Activated T-helper 1 cell treated with anti-CD3 and anti-CD28 coated beads, Interleukin-12 subunit alpha, Interleukin-12 subunit beta, Interleukin-2, Interleukin-4 antibody, amounts not matched to agents 30 ng/mL and 10 ng/mL and 1 ng/mL, durations not matched to agents 14 hours and 24 hours and 36 hours (primary cell): Measurements from ENCODE around the gene CUTA. TPM values are rescaled to one million over a fixed set of nuclear protein-coding genes. Genes with fewer than 3 reads are reported as not detected.
"Not testable (repeated sequence)": the region's sequence is repeated elsewhere in the genome, so short reads cannot be mapped to it uniquely, and the experiment has no call there.

Experiments
- DNase-seq: peaks from one replicate; pipeline ENCODE4 v3.0.0; 2021; ENCODE audit warnings: low spot score
- H3K27ac Mint-ChIP-seq: one replicate; pipeline ENCODE4 v1.8.0; 2021; ENCODE audit warnings: mild to moderate bottlenecking, mixed read lengths
- H3K27me3 Mint-ChIP-seq: one replicate; pipeline ENCODE4 v1.8.0; 2022; ENCODE audit warnings: mild to moderate bottlenecking, moderate library complexity, mixed read lengths; ENCODE audit not compliant: insufficient read depth
- H3K36me3 Mint-ChIP-seq: one replicate; pipeline ENCODE4 v1.8.0; 2021; ENCODE audit warnings: low read depth, mixed read lengths
- H3K4me1 Mint-ChIP-seq: one replicate; pipeline ENCODE4 v1.8.0; 2021; ENCODE audit warnings: low read depth, mixed read lengths
- H3K4me3 Mint-ChIP-seq: one replicate; pipeline ENCODE4 v1.8.0; 2021; ENCODE audit warnings: mild to moderate bottlenecking, moderate library complexity, mixed read lengths
- H3K9me3 Mint-ChIP-seq: one replicate; pipeline ENCODE4 v1.8.0; 2021; ENCODE audit warnings: mixed read lengths
- intact Hi-C: fragments of 100-400 bp; cut with micrococcal nuclease; formaldehyde crosslinking; loops from one replicate; pipeline ENCODE4 v1.15.1; 2024
- total RNA-seq: library from RNA; stranded (reverse); gene quantifications from 2 replicates; pipeline ENCODE4 v1.2.3, GENCODE V29; 2022

CUTA gene
- total RNA-seq, 1 donor from 2014 or later = 131 TPM

DNA sequence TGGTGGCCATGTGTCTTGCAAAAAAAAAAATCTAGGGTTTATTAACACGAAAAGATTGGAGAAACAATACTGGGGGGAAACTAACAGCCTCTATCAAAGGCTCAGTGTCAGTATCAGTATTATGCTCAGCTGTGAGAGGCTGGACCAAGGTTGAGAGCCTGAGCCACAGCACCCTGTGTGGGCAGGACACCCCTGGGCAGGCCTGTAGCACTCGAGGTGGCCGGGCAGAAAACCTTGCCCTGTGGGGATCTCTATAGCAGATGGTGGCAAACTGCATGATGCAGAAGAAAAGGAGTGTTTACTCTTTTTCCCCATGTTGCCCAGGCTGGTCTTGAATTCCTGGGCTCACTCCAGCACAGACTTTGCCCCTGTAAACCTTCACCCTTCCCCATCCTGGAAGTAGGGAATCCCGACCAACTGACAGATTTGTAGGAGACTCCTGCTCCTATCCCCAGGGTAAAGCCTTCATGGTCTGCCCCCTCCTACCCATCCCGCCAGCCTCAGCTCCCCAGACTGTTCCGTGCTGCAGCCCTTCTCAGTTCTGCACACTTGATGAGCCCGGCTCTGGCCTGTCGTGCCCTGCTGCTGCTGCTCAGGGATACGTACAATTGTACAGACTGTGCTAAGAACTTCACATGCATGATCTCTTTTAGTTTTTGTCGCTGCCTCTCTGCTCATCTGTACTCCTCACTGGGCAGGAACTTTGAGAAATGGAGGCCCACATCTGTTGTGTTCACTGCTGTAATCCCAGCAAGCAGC lies 34.3 kb downstream of the CUTA start:
- H3K4me1 Mint-ChIP-seq = no peaks in the 10 kb centered on the region
- H3K27ac Mint-ChIP-seq = no peak overlapping the region
- no peak for DNase-seq
- H3K9me3 Mint-ChIP-seq = no peaks in the 10 kb centered on the region
- no peak overlapping the region for H3K4me3 Mint-ChIP-seq
- H3K36me3 Mint-ChIP-seq = no peaks in the 10 kb centered on the region
- intact Hi-C loops = no loop called here
- H3K27me3 Mint-ChIP-seq = peaks cover 3% of the 10 kb centered on the region

DNA sequence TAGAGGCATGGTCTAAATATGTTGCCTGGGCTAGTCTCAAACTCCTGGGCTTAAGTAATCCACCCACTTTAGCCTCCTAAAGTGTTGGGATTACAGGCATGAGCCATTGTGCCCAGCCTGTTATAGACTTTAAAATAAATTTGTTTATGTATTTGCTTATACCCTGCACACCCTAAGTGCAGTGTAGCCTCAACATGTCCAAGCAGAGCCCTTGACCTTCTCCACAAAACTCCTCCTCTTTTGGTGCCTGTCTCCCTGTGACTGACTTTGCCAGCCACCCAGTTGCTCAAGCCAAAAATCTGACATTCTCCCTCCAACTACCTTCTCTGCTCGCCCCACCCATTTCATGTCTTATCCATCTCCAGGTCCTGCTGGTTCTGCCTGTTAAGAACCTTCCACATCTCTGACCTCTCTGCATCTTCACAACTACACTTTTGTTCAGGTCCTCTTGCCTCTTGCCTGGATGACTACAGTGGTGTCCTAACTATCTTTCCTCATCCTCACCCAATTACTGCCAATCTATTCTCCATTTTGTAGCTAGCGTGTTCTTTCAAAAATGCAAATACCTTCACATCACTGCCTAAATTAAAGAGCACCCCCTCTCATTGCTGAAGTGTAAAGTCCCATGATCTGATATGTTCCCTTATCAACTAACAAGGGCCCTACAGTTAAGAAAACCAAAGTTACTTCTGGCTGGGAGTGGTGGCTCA lies 37.5 kb downstream of the CUTA start:
- intact Hi-C loops = no loop called here
- H3K9me3 Mint-ChIP-seq = no peaks in the 10 kb centered on the region
- DNase-seq = no peak
- H3K4me1 Mint-ChIP-seq = no peaks in the 10 kb centered on the region
- H3K27ac Mint-ChIP-seq = no peak overlapping the region
- no peaks in the 10 kb centered on the region for H3K36me3 Mint-ChIP-seq
- peaks cover 4% of the 10 kb centered on the region for H3K27me3 Mint-ChIP-seq
- no peak overlapping the region for H3K4me3 Mint-ChIP-seq

- H3K4me1 Mint-ChIP-seq, H3K36me3 Mint-ChIP-seq, H3K9me3 Mint-ChIP-seq, DNase-seq, intact Hi-C loops, H3K4me3 Mint-ChIP-seq, H3K27me3 Mint-ChIP-seq, H3K27ac Mint-ChIP-seq: not testable (repeated sequence)
Measured at GRCh38 chr6:33379184-33379583, 38.7 kb downstream of the CUTA start.

GRCh38 chr6:33377171-33377570 lies 40.7 kb downstream of the CUTA start:
- peaks cover 4% of the 10 kb centered on the region for H3K4me1 Mint-ChIP-seq
- H3K27ac Mint-ChIP-seq = no peak overlapping the region
- H3K36me3 Mint-ChIP-seq = no peaks in the 10 kb centered on the region
- intact Hi-C loops = no loop called here
- no peak for DNase-seq
- no peaks in the 10 kb centered on the region for H3K9me3 Mint-ChIP-seq
- peaks cover 4% of the 10 kb centered on the region for H3K27me3 Mint-ChIP-seq
- no peak overlapping the region for H3K4me3 Mint-ChIP-seq

GRCh38 chr6:33375143-33375671 lies 42.7 kb downstream of the CUTA start:
- H3K36me3 Mint-ChIP-seq = no peaks in the 10 kb centered on the region
- peaks cover 4% of the 10 kb centered on the region for H3K4me1 Mint-ChIP-seq
- H3K27ac Mint-ChIP-seq = no peak overlapping the region
- DNase-seq = no peak
- H3K27me3 Mint-ChIP-seq = peaks cover 2% of the 10 kb centered on the region
- H3K4me3 Mint-ChIP-seq = no peak overlapping the region
- intact Hi-C loops = no loop called here
- H3K9me3 Mint-ChIP-seq = no peaks in the 10 kb centered on the region

- H3K4me1 Mint-ChIP-seq = peaks cover 4% of the 10 kb centered on the region
- H3K9me3 Mint-ChIP-seq = no peaks in the 10 kb centered on the region
- intact Hi-C loops = no loop called here
- DNase-seq = no peak
- no peak overlapping the region for H3K4me3 Mint-ChIP-seq
- no peaks in the 10 kb centered on the region for H3K36me3 Mint-ChIP-seq
- peaks cover 2% of the 10 kb centered on the region for H3K27me3 Mint-ChIP-seq
- no peak overlapping the region for H3K27ac Mint-ChIP-seq
Measured at GRCh38 chr6:33373960-33374910, 43.7 kb downstream of the CUTA start.

GRCh38 chr6:33372526-33373123 lies 45.3 kb downstream of the CUTA start:
- no peak for DNase-seq
- no peaks in the 10 kb centered on the region for H3K9me3 Mint-ChIP-seq
- H3K36me3 Mint-ChIP-seq = no peaks in the 10 kb centered on the region
- intact Hi-C loops = no loop called here
- H3K27me3 Mint-ChIP-seq = peaks cover 2% of the 10 kb centered on the region
- H3K4me1 Mint-ChIP-seq = peaks cover 4% of the 10 kb centered on the region
- no peak overlapping the region for H3K27ac Mint-ChIP-seq
- no peak overlapping the region for H3K4me3 Mint-ChIP-seq

- H3K27ac Mint-ChIP-seq, H3K27me3 Mint-ChIP-seq, intact Hi-C loops, H3K9me3 Mint-ChIP-seq, H3K4me3 Mint-ChIP-seq, H3K4me1 Mint-ChIP-seq, H3K36me3 Mint-ChIP-seq, DNase-seq: not testable (repeated sequence)
Measured at GRCh38 chr6:33371901-33372300, 46.0 kb downstream of the CUTA start.

DNA sequence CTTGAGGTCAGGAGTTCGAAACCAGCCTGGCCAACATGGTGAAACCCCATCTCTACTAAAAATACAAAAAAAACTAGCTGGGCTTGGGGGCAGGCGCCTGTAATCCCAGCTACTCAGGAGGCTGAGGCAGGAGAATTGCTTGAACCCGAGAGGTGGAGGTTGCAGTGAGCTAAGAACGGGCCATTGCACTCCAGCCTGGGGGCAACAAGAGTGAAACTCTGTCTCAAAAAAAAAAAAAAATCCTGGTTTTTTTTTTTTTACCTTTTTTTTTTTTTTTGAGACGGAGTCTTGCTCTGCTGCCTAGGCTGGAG lies 50.2 kb downstream of the CUTA start:
- DNase-seq, H3K27ac Mint-ChIP-seq, H3K4me1 Mint-ChIP-seq, H3K27me3 Mint-ChIP-seq, intact Hi-C loops, H3K9me3 Mint-ChIP-seq, H3K4me3 Mint-ChIP-seq, H3K36me3 Mint-ChIP-seq: not testable (repeated sequence)

DNA sequence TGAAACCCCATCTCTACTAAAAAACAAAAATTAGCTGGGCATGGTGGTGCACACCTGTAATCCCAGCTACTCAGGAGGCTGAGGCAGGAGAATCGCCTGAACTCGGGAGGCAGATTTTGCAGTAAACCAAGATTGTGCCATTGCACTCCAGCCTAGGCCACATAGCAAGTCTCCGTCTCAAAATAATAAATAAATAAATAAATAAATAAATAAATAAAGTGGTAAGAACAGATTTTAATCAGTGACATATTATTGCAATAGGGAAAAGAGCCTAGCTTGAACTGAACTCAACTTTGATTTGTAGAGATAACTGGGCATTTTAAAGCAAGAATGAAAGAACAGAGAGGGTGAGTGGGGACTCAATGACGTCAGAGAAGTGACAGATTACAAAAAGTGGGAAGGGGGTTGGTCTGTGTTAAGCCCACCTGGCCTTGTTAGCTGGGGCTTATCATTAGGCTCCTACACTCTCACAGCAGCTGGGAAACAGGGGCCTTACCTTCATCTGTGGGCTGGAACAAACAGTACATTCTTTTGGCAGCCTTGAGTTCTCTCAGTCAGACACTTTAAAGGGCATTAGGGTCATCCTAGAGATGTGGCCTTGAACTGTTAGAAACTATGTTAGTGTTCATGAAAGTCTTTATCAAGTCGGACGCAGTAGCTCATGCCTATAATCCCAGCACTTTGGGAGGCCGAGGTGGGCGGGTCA lies 50.7 kb downstream of the CUTA start:
- H3K9me3 Mint-ChIP-seq = no peaks in the 10 kb centered on the region
- H3K27ac Mint-ChIP-seq = no peak overlapping the region
- no peak for DNase-seq
- H3K36me3 Mint-ChIP-seq = no peaks in the 10 kb centered on the region
- intact Hi-C loops = no loop called here
- no peaks in the 10 kb centered on the region for H3K4me1 Mint-ChIP-seq
- H3K4me3 Mint-ChIP-seq = no peak overlapping the region
- no peaks in the 10 kb centered on the region for H3K27me3 Mint-ChIP-seq
